HG03521 (cell line): ENCODE data around the gene PTPRD.
A peak's percentile ranks its signal among the peaks of the same experiment; 100 is the strongest.

Source experiments
- ATAC-seq: cut with Tn5 transposase; IDR thresholded peaks from one replicate; pipeline ENCODE4 v1.9.1; 2021; ENCODE audit warnings: mild to moderate bottlenecking, moderate library complexity; ENCODE audit not compliant: unreplicated experiment

Gene PTPRD

GRCh38 chr9:9783211-9783610 is 829.6 kb downstream of the PTPRD start:
- no peak for ATAC-seq

- ATAC-seq: no peak
Measured at GRCh38 chr9:9778293-9778692, 834.5 kb downstream of the PTPRD start.

GRCh38 chr9:9774471-9774870 is 838.3 kb downstream of the PTPRD start:
- ATAC-seq: no peak

- no peak for ATAC-seq
Measured at GRCh38 chr9:9771314-9771713, 841.5 kb downstream of the PTPRD start.

GRCh38 chr9:9764821-9765220 is 848.0 kb downstream of the PTPRD start:
- ATAC-seq: no peak

GRCh38 chr9:9754186-9754585 is 858.6 kb downstream of the PTPRD start:
- no peak for ATAC-seq

- no peak for ATAC-seq
Measured at GRCh38 chr9:9753266-9753665, 859.5 kb downstream of the PTPRD start.

- ATAC-seq: no peak
Measured at GRCh38 chr9:9752722-9753121, 860.1 kb downstream of the PTPRD start.

- ATAC-seq: no peak
Measured at GRCh38 chr9:9751996-9752395, 860.8 kb downstream of the PTPRD start.

GRCh38 chr9:9750719-9751118 is 862.1 kb downstream of the PTPRD start:
- no peak for ATAC-seq

- ATAC-seq: no peak
Measured at GRCh38 chr9:9749591-9749990, 863.2 kb downstream of the PTPRD start.

- no peak for ATAC-seq
Measured at GRCh38 chr9:9747787-9748186, 865.0 kb downstream of the PTPRD start.

- no peak for ATAC-seq
Measured at GRCh38 chr9:9746826-9747225, 866.0 kb downstream of the PTPRD start.

- ATAC-seq: no peak
Measured at GRCh38 chr9:9743822-9744221, 869.0 kb downstream of the PTPRD start.

GRCh38 chr9:9730174-9730573 is 882.6 kb downstream of the PTPRD start:
- ATAC-seq: no peak

GRCh38 chr9:9729082-9729481 is 883.7 kb downstream of the PTPRD start:
- no peak for ATAC-seq

- ATAC-seq: no peak
Measured at GRCh38 chr9:9719373-9720112, 893.3 kb downstream of the PTPRD start.

- ATAC-seq: no peak
Measured at GRCh38 chr9:9718691-9719090, 894.1 kb downstream of the PTPRD start.

- no peak for ATAC-seq
Measured at GRCh38 chr9:9679433-9679832, 933.4 kb downstream of the PTPRD start.

- no peak for ATAC-seq
Measured at GRCh38 chr9:9674461-9674860, 938.3 kb downstream of the PTPRD start.

GRCh38 chr9:9670454-9670853 is 942.3 kb downstream of the PTPRD start:
- no peak for ATAC-seq

- ATAC-seq: no peak
Measured at GRCh38 chr9:9645006-9645405, 967.8 kb downstream of the PTPRD start.

- ATAC-seq: peak; percentile 73
Measured at GRCh38 chr9:9631284-9631683, 981.5 kb downstream of the PTPRD start.
